Limb (tissue), 2 donors: ENCODE data around the gene APBB2.
"Not testable (repeated sequence)": the region's sequence is repeated elsewhere in the genome, so short reads cannot be mapped to it uniquely, and the experiment has no call there.

Experiments used
- DNase-seq, 2 donors: peaks; one replicate each; pipeline ENCODE4 v3.0.0-alpha.2; 2016; ENCODE audit errors: extremely low spot score in 2 of 2

Gene APBB2

GRCh38 chr4:41160012-41160789, 54.1 kb downstream of the APBB2 start:
- DNase-seq = no peak

GRCh38 chr4:41158756-41159155, 55.6 kb downstream of the APBB2 start:
- no peak for DNase-seq

- DNase-seq = no peak
Measured at GRCh38 chr4:41158274-41158673, 56.1 kb downstream of the APBB2 start.

GRCh38 chr4:41157009-41157408, 57.3 kb downstream of the APBB2 start:
- DNase-seq = no peak

GRCh38 chr4:41156574-41156973, 57.8 kb downstream of the APBB2 start:
- no peak for DNase-seq

GRCh38 chr4:41155194-41155830, 59.0 kb downstream of the APBB2 start:
- no peak for DNase-seq

- no peak for DNase-seq
Measured at GRCh38 chr4:41154814-41155177, 59.5 kb downstream of the APBB2 start.

GRCh38 chr4:41154010-41154813, 60.1 kb downstream of the APBB2 start:
- DNase-seq = no peak

- DNase-seq = no peak
Measured at GRCh38 chr4:41150401-41150800, 63.9 kb downstream of the APBB2 start.

- DNase-seq = not testable (repeated sequence)
Measured at GRCh38 chr4:41149568-41149967, 64.8 kb downstream of the APBB2 start.

- no peak for DNase-seq
Measured at GRCh38 chr4:41148931-41149330, 65.4 kb downstream of the APBB2 start.

- no peak for DNase-seq
Measured at GRCh38 chr4:41148292-41148691, 66.0 kb downstream of the APBB2 start.

- DNase-seq = not testable (repeated sequence)
Measured at GRCh38 chr4:41147570-41147969, 66.8 kb downstream of the APBB2 start.

- peak in 1 of 2 donors; percentile 42 for DNase-seq
Measured at GRCh38 chr4:41146716-41147506, 67.4 kb downstream of the APBB2 start.

- DNase-seq = no peak
Measured at GRCh38 chr4:41146196-41146595, 68.1 kb downstream of the APBB2 start.

GRCh38 chr4:41145571-41146078, 68.7 kb downstream of the APBB2 start:
- no peak for DNase-seq

GRCh38 chr4:41144812-41145211, 69.5 kb downstream of the APBB2 start:
- no peak for DNase-seq

- DNase-seq = no peak
Measured at GRCh38 chr4:41144040-41144379, 70.3 kb downstream of the APBB2 start.

GRCh38 chr4:41143311-41144039, 70.9 kb downstream of the APBB2 start:
- DNase-seq = peak; percentile 61 to 92
